Liver (tissue), 9 donors: ENCODE measurements around the gene OR2AG1. TPM values are rescaled to one million over a fixed set of nuclear protein-coding genes. Genes with fewer than 3 reads are reported as not detected.
"Not testable (repeated sequence)": the region's sequence is repeated elsewhere in the genome, so short reads cannot be mapped to it uniquely, and the experiment has no call there.

Source experiments
- DNase-seq: peaks from one replicate; pipeline ENCODE4 v3.0.0-alpha.2; 2017; ENCODE audit warnings: low spot score
- H3K27ac ChIP-seq, 2 donors: one replicate each; pipeline ENCODE4 v1.7.0; 2013; ENCODE audit warnings: inconsistent platforms in 2 of 2, low read length in 2 of 2, control low read depth in 1 of 2, low read depth in 1 of 2, mild to moderate bottlenecking in 1 of 2
- H3K27me3 ChIP-seq, 4 donors: one replicate each; pipeline versions ENCODE4 v1.6.1 to v1.7.0; 2013; ENCODE audit warnings: low read length in 3 of 4, inconsistent platforms in 1 of 4, mild to moderate bottlenecking in 1 of 4, moderate library complexity in 1 of 4; ENCODE audit not compliant: control insufficient read depth in 4 of 4, insufficient read depth in 4 of 4
- H3K36me3 ChIP-seq, 4 donors: one replicate each; pipeline versions ENCODE4 v1.6.1 to v1.7.0; 2013; ENCODE audit warnings: low read length in 3 of 4, mild to moderate bottlenecking in 3 of 4, low read depth in 1 of 4, moderate library complexity in 1 of 4; ENCODE audit not compliant: control insufficient read depth in 4 of 4, insufficient read depth in 3 of 4
- H3K4me1 ChIP-seq, 4 donors: one replicate each; pipeline versions ENCODE4 v1.6.1 to v1.7.0; 2013; ENCODE audit warnings: low read length in 3 of 4, mild to moderate bottlenecking in 3 of 4, moderate library complexity in 1 of 4; ENCODE audit not compliant: control insufficient read depth in 4 of 4, insufficient read depth in 4 of 4
- H3K4me3 ChIP-seq, 3 donors: one replicate each; pipeline versions ENCODE4 v1.6.1 to v1.7.0; 2013; ENCODE audit warnings: low read length in 3 of 3, control low read depth in 1 of 3, low read depth in 1 of 3, mild to moderate bottlenecking in 1 of 3
- H3K9ac ChIP-seq, 2 donors: one replicate each; pipeline ENCODE4 v1.7.0; 2013; ENCODE audit warnings: low read length in 2 of 2, mild to moderate bottlenecking in 2 of 2, moderate library complexity in 2 of 2, control low read depth in 1 of 2, low read depth in 1 of 2
- H3K9me3 ChIP-seq, 4 donors: one replicate each; pipeline versions ENCODE4 v1.6.1 to v1.7.0; 2013; ENCODE audit warnings: low read length in 3 of 4; ENCODE audit not compliant: control insufficient read depth in 4 of 4
- ATF3 ChIP-seq: IDR thresholded peaks from 2 replicates; pipeline ENCODE4 v1.6.1; 2016; ENCODE audit warnings: antibody characterized with exemption
- CTCF ChIP-seq: fragments of 150-350 bp; IDR thresholded peaks from 2 replicates; pipeline ENCODE4 v1.5.1; 2017; ENCODE audit warnings: improper control_type of control experiment, low read depth, low read length; ENCODE audit not compliant: missing input control
- FOXA1 ChIP-seq: IDR thresholded peaks from 2 replicates; pipeline ENCODE4 v1.6.1; 2016; ENCODE audit warnings: antibody characterized with exemption
- FOXA2 ChIP-seq: IDR thresholded peaks from 2 replicates; pipeline ENCODE4 v1.6.1; 2016; ENCODE audit warnings: antibody characterized with exemption
- GABPA ChIP-seq, 2 donors: IDR thresholded peaks in 1 of 2; conservative IDR thresholded peaks in 1 of 2; 2 replicates each; pipeline ENCODE4 v1.6.1; 2016; ENCODE audit warnings: antibody characterized with exemption in 2 of 2, mild to moderate bottlenecking in 1 of 2, moderate library complexity in 1 of 2
- HNF4A ChIP-seq, 2 donors: conservative IDR thresholded peaks; 2 replicates each; pipeline ENCODE4 v1.6.1; 2016; ENCODE audit warnings: antibody characterized with exemption in 2 of 2, mild to moderate bottlenecking in 2 of 2
- HNF4G ChIP-seq: IDR thresholded peaks from 2 replicates; pipeline ENCODE4 v1.6.1; 2016; ENCODE audit warnings: antibody characterized with exemption
- NR2F2 ChIP-seq: IDR thresholded peaks from 2 replicates; pipeline ENCODE4 v1.6.1; 2016; ENCODE audit warnings: antibody characterized with exemption
- RAD21 ChIP-seq, 2 donors: IDR thresholded peaks; 2 replicates each; pipeline ENCODE4 v1.6.1; 2016; ENCODE audit warnings: antibody characterized with exemption in 2 of 2, mild to moderate bottlenecking in 2 of 2
- RXRA ChIP-seq, 2 donors: IDR thresholded peaks; 2 replicates each; pipeline ENCODE4 v1.6.1; 2017 to 2018; ENCODE audit warnings: antibody characterized with exemption in 2 of 2, mild to moderate bottlenecking in 1 of 2
- SP1 ChIP-seq: IDR thresholded peaks from 2 replicates; pipeline ENCODE4 v1.6.1; 2018; ENCODE audit warnings: antibody characterized with exemption, mild to moderate bottlenecking
- TAF1 ChIP-seq: conservative IDR thresholded peaks from 2 replicates; pipeline ENCODE4 v1.6.1; 2016; ENCODE audit warnings: antibody characterized with exemption, mild to moderate bottlenecking
- WGBS: extraction: QIAGEN DNeasy Blood & Tissue Kit; methylation state at CpG from one replicate; pipeline ENCODE4 v1.1.7; 2013; 5-methylcytosine and 5-hydroxymethylcytosine counted together
- polyA plus RNA-seq, 2 donors: library from polyadenylated mRNA; stranded (reverse) in 1 of 2; unstranded in 1 of 2; fragments of 200-250 nt in 1 of 2; fragments of >200 nt in 1 of 2; fragmentation: Nextera tagmentation in 1 of 2; extraction: Ambion mirVana in 1 of 2; gene quantifications; one replicate each; pipeline versions ENCODE4 v1.2.1 to v1.2.3, GENCODE V29; 2013 to 2015
- total RNA-seq, 2 donors: library from RNA; depleted of rRNA; stranded (reverse); fragments of >200 nt; gene quantifications; one replicate each; pipeline ENCODE4 v1.2.3, GENCODE V29; 2014
- TF ChIP-seq, protein P1 (sequence below): IDR thresholded peaks from 2 replicates; pipeline ENCODE4 v1.6.1; 2016; ENCODE audit warnings: antibody characterized with exemption
- TF ChIP-seq, protein P2 (sequence below): IDR thresholded peaks from 2 replicates; pipeline ENCODE4 v1.6.1; 2016; ENCODE audit warnings: antibody characterized with exemption
- donor health status: healthy.
- donor health status: healthy.
- donor health status: healthy.
- donor health status: healthy.
- donor health status: healthy.

Gene OR2AG1
- total and polyA plus RNA-seq, 4 donors: not detected

- WGBS: 83% methylated on average over 1 of the region's 1 CpG
Observed at GRCh38 chr11:6799402-6799801, 16.6 kb downstream of the OR2AG1 start, which contains the start of gene OR6A2. TSS of gene OR6A2 (minus strand) at chr11:6799689. CDS start at chr11:6795708, 3,981 bp downstream.

GRCh38 chr11:6801075-6801474 is 18.3 kb downstream of the OR2AG1 start:
- DNase-seq, H3K9me3 ChIP-seq: not testable (repeated sequence)

More at GRCh38 chr11:6799402-6799801, 16.6 kb downstream of the OR2AG1 start, which contains the start of gene OR6A2:
- no peak within 1 kb of the TSS for H3K4me3 ChIP-seq
- H3K27ac ChIP-seq: no peak within 1 kb of the TSS
- H3K4me1 ChIP-seq: no peaks in the 10 kb centered on the region
- H3K36me3 ChIP-seq: no peaks in the 10 kb centered on the region
- no peaks in the 10 kb centered on the region for H3K9me3 ChIP-seq
- DNase-seq: no peak
- H3K9ac ChIP-seq: no peak within 1 kb of the TSS
- TF ChIP-seq RXRA (IDR thresholded peaks at IDR 0.05): no peak
- TF ChIP-seq ATF3: no peak
- TF ChIP-seq HNF4A (conservative IDR thresholded peaks at IDR 0.05): no peak
- TF ChIP-seq RAD21 (IDR thresholded peaks at IDR 0.05): no peak
- no peak for TF ChIP-seq HNF4G
- TF ChIP-seq, protein P1, sequence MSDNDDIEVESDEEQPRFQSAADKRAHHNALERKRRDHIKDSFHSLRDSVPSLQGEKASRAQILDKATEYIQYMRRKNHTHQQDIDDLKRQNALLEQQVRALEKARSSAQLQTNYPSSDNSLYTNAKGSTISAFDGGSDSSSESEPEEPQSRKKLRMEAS: no peak
- TF ChIP-seq GABPA (IDR thresholded peaks at IDR 0.05 in 1 of 2, conservative IDR thresholded peaks at IDR 0.05 in 1 of 2): no peak
- TF ChIP-seq SP1: no peak
- no peak for TF ChIP-seq TAF1
- no peak for TF ChIP-seq NR2F2
- TF ChIP-seq FOXA2: no peak
- no peak for TF ChIP-seq CTCF
- TF ChIP-seq FOXA1: no peak
- no peaks in the 10 kb centered on the region for H3K27me3 ChIP-seq

DNA sequence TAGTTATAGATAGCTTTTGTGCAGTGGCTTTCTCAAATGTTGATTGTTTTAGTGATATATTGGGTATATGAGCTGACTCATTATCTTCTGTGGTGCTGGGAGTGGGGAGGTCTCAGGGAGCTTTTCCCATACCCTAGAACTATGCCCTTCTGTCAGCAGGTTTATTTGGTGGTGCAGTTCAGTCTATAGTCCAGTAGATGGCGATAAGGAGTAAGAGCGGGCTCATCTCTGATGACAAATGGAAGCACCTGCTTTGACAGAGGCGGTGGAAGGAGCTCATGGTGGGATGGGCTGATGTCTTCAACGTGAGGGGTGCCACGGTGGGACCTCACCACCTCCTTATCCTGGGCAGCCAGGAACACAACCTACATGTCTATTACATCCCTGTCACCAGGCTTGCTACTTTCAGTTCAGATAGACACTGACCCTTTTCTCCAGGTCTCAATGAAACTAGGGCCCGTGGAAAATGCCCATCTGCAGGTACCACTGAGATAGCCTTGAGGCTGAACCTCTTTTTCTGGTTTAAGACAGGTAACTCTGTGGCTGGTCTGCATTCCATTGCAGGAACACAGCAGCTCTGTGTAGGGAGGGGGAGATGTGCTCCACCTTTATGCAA is 29.7 kb downstream of the OR2AG1 start:
- Histone ChIP-seq H3K27me3 (no peaks in the 10 kb centered on the region), H3K27ac (no peak overlapping the region), H3K9ac (no peak overlapping the region), H3K36me3 (no peaks in the 10 kb centered on the region), H3K4me1 (no peaks in the 10 kb centered on the region), H3K4me3 (no peak overlapping the region), H3K9me3 (no peaks in the 10 kb centered on the region)
- no peak for DNase-seq
- TF ChIP-seq TAF1 (no peak), HNF4A (conservative IDR thresholded peaks at IDR 0.05) (no peak), FOXA1 (no peak), CTCF (peak; percentile 82), GABPA (IDR thresholded peaks at IDR 0.05 in 1 of 2, conservative IDR thresholded peaks at IDR 0.05 in 1 of 2) (no peak), RAD21 (IDR thresholded peaks at IDR 0.05) (peak; percentile 62 to 77)
- TF ChIP-seq, protein P2, sequence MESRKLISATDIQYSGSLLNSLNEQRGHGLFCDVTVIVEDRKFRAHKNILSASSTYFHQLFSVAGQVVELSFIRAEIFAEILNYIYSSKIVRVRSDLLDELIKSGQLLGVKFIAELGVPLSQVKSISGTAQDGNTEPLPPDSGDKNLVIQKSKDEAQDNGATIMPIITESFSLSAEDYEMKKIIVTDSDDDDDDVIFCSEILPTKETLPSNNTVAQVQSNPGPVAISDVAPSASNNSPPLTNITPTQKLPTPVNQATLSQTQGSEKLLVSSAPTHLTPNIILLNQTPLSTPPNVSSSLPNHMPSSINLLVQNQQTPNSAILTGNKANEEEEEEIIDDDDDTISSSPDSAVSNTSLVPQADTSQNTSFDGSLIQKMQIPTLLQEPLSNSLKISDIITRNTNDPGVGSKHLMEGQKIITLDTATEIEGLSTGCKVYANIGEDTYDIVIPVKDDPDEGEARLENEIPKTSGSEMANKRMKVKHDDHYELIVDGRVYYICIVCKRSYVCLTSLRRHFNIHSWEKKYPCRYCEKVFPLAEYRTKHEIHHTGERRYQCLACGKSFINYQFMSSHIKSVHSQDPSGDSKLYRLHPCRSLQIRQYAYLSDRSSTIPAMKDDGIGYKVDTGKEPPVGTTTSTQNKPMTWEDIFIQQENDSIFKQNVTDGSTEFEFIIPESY: no peak
- WGBS: 16% methylated on average over 6 of the region's 6 CpGs

More at GRCh38 chr11:6801075-6801474, 18.3 kb downstream of the OR2AG1 start:
- H3K36me3 ChIP-seq, H3K27me3 ChIP-seq, H3K9ac ChIP-seq, H3K4me3 ChIP-seq, H3K27ac ChIP-seq, H3K4me1 ChIP-seq: not testable (repeated sequence)
